T-helper 9 cell (primary cell): ENCODE results near the gene MYRFL.

Experiments used
- DNase-seq: peaks from one replicate; pipeline ENCODE4 v3.0.0-alpha.2; 2020

MYRFL gene

GRCh38 chr12:69898236-69898635 lies 73.2 kb downstream of the MYRFL start:
- no peak for DNase-seq

- DNase-seq, result peak; percentile 53
Observed at GRCh38 chr12:69900720-69901131, 75.7 kb downstream of the MYRFL start.

- no peak for DNase-seq
Observed at GRCh38 chr12:69901221-69901905, 76.3 kb downstream of the MYRFL start.

- no peak for DNase-seq
Observed at GRCh38 chr12:69903548-69903947, 78.5 kb downstream of the MYRFL start.

- no peak for DNase-seq
Observed at GRCh38 chr12:69904777-69905176, 79.8 kb downstream of the MYRFL start.

GRCh38 chr12:69905801-69906200 lies 80.8 kb downstream of the MYRFL start:
- DNase-seq, result no peak

GRCh38 chr12:69906411-69907216 lies 81.6 kb downstream of the MYRFL start:
- no peak for DNase-seq

- no peak for DNase-seq
Observed at GRCh38 chr12:69908203-69908602, 83.2 kb downstream of the MYRFL start.

- no peak for DNase-seq
Observed at GRCh38 chr12:69910694-69911093, 85.7 kb downstream of the MYRFL start.

- DNase-seq, result no peak
Observed at GRCh38 chr12:69913526-69913925, 88.5 kb downstream of the MYRFL start.

GRCh38 chr12:69915964-69916363 lies 90.9 kb downstream of the MYRFL start:
- DNase-seq, result no peak

GRCh38 chr12:69916544-69917235 lies 91.7 kb downstream of the MYRFL start:
- DNase-seq, result no peak

- DNase-seq, result no peak
Observed at GRCh38 chr12:69918287-69918686, 93.3 kb downstream of the MYRFL start.

GRCh38 chr12:69919495-69919894 lies 94.5 kb downstream of the MYRFL start:
- no peak for DNase-seq

GRCh38 chr12:69921831-69922230 lies 96.8 kb downstream of the MYRFL start:
- DNase-seq, result no peak

GRCh38 chr12:69922999-69923398 lies 98.0 kb downstream of the MYRFL start:
- no peak for DNase-seq

- DNase-seq, result no peak
Observed at GRCh38 chr12:69925291-69925690, 100.3 kb downstream of the MYRFL start.

- DNase-seq, result no peak
Observed at GRCh38 chr12:69927164-69927563, 102.1 kb downstream of the MYRFL start.

GRCh38 chr12:69929125-69929524 lies 104.1 kb downstream of the MYRFL start:
- DNase-seq, result no peak

GRCh38 chr12:69929531-69929930 lies 104.5 kb downstream of the MYRFL start:
- no peak for DNase-seq

GRCh38 chr12:69931569-69931968 lies 106.5 kb downstream of the MYRFL start:
- DNase-seq, result no peak

GRCh38 chr12:69932154-69932553 lies 107.1 kb downstream of the MYRFL start:
- DNase-seq, result no peak

- no peak for DNase-seq
Observed at GRCh38 chr12:69932676-69933552, 107.9 kb downstream of the MYRFL start.
